K562 (cell line): ENCODE measurements around the gene FBXW2. TPM values are rescaled to one million over a fixed set of nuclear protein-coding genes. Genes with fewer than 3 reads are reported as not detected.

Experiments
- ASH1L ChIP-seq: fragments of 450-650 bp; IDR thresholded peaks from 2 replicates; pipeline ENCODE4 v1.6.1; 2018; ENCODE audit warnings: borderline replicate concordance, mild to moderate bottlenecking, low read depth; ENCODE audit not compliant: partially characterized antibody
- CHD2 ChIP-seq: IDR thresholded peaks from 2 replicates; pipeline ENCODE4 v1.6.1; 2011; ENCODE audit warnings: low read depth, low read length
- MCM3 ChIP-seq: fragments of 450-650 bp; IDR thresholded peaks from 2 replicates; pipeline ENCODE4 v1.6.1; 2016
- MLX ChIP-seq, 2 experiments: fragments of 450-650 bp in 1 of 2; sonication (generic) in 1 of 2; formaldehyde crosslinking; conservative IDR thresholded peaks; 2 replicates each; pipeline versions ENCODE4 v1.4.0 to v1.8.1; 2020 to 2022; ENCODE audit warnings: mild to moderate bottlenecking in 1 of 2, missing genetic modification reagents in 1 of 2
- MYC ChIP-seq, 2 experiments: fragments of 250-450 bp in 1 of 2; sonication (Bioruptor Pico) in 1 of 2; IDR thresholded peaks; 2 replicates each; pipeline versions ENCODE4 v1.5.1 to v1.6.1; 2012 to 2021; ENCODE audit warnings: low read depth in 2 of 2, borderline replicate concordance in 1 of 2, improper control_type of control experiment in 1 of 2, low read length in 1 of 2, mild to moderate bottlenecking in 1 of 2, moderate library complexity in 1 of 2
- NFATC3 ChIP-seq: fragments of 450-650 bp; IDR thresholded peaks from 2 replicates; pipeline ENCODE4 v1.6.1; 2017; ENCODE audit warnings: mild to moderate bottlenecking
- RAD51 ChIP-seq: fragments of 450-650 bp; IDR thresholded peaks from 2 replicates; pipeline ENCODE4 v1.7.1; 2016; ENCODE audit warnings: low read depth, mild to moderate bottlenecking, borderline replicate concordance
- REST ChIP-seq, 2 experiments: fragments of 450-650 bp; formaldehyde crosslinking in 1 of 2; IDR thresholded peaks; 2 replicates each; pipeline versions ENCODE4 v1.4.0 to v1.6.1; 2014 to 2020; ENCODE audit warnings: mild to moderate bottlenecking in 2 of 2, borderline replicate concordance in 1 of 2, low read depth in 1 of 2
- SIN3B ChIP-seq: fragments of 450-650 bp; IDR thresholded peaks from 2 replicates; pipeline ENCODE4 v1.6.1; 2017; ENCODE audit warnings: low read depth, mild to moderate bottlenecking, moderate library complexity
- SNIP1 ChIP-seq: fragments of 450-650 bp; IDR thresholded peaks from 2 replicates; pipeline ENCODE4 v1.7.1; 2017; ENCODE audit warnings: low read depth, mild to moderate bottlenecking
- SP2 ChIP-seq: IDR thresholded peaks from 2 replicates; pipeline ENCODE4 v1.6.1; 2011; ENCODE audit warnings: mild to moderate bottlenecking, low read depth, low read length, moderate library complexity; ENCODE audit not compliant: poor library complexity, severe bottlenecking; ENCODE audit errors: extremely low read depth
- TEAD1 ChIP-seq, 2 experiments: fragments of 450-650 bp in 1 of 2; sonication (generic) in 1 of 2; formaldehyde crosslinking; IDR thresholded peaks; 2 replicates each; pipeline versions ENCODE4 v1.4.0 to v1.8.0; 2020 to 2022; ENCODE audit warnings: mild to moderate bottlenecking in 2 of 2, missing genetic modification reagents in 1 of 2
- TFE3 ChIP-seq: fragments of 450-650 bp; formaldehyde crosslinking; IDR thresholded peaks from 2 replicates; pipeline ENCODE4 v1.4.0; 2020; ENCODE audit warnings: mild to moderate bottlenecking, mixed read lengths
- ZNF232 ChIP-seq: sonication (generic); formaldehyde crosslinking; IDR thresholded peaks from 2 replicates; pipeline ENCODE4 v1.8.0; 2022; ENCODE audit warnings: mild to moderate bottlenecking, missing genetic modification reagents
- ZNF431 ChIP-seq: sonication (generic); formaldehyde crosslinking; IDR thresholded peaks from 2 replicates; pipeline ENCODE4 v1.8.0; 2022; ENCODE audit warnings: mild to moderate bottlenecking, missing genetic modification reagents
- ZNF57 ChIP-seq: fragments of 450-650 bp; formaldehyde crosslinking; IDR thresholded peaks from 2 replicates; pipeline ENCODE4 v1.4.0; 2020; ENCODE audit warnings: mild to moderate bottlenecking, moderate library complexity
- polyA plus RNA-seq, 8 experiments: library from polyadenylated mRNA; depleted of rRNA in 4 of 8; stranded (reverse) in 5 of 8; unstranded in 3 of 8; fragments of >200 nt; fragmentation: Nextera tagmentation in 2 of 8; fragmentation: Illumina TruSeq in 1 of 8; extraction: Ambion mirVana in 2 of 8; extraction: Trizol in 1 of 8; gene quantifications; 2 replicates each; pipeline versions ENCODE4 v1.2.1 to v1.2.3, GENCODE V29; 2011 to 2014; ENCODE audit warnings: inconsistent platforms in 1 of 8, missing spikeins in 1 of 8
- total RNA-seq, 7 experiments: library from RNA; depleted of rRNA in 6 of 7; stranded (reverse); fragments of >200 nt in 6 of 7; fragmentation: Illumina TruSeq in 2 of 7; extraction: Trizol in 2 of 7; gene quantifications; 2 replicates each; pipeline versions ENCODE4 v1.2.1 to v1.2.3, GENCODE V29; 2011 to 2021; ENCODE audit warnings: low replicate concordance in 1 of 7

FBXW2 gene
- total and polyA plus RNA-seq, 9 of the 15 experiments (the other 6 are each of a cell fraction or from before 2014, with no cell fraction given), result 2.5 to 57.8 (median 28.1) TPM

GRCh38 chr9:120714088-120714845, 78.9 kb downstream of the FBXW2 start, which contains the start of gene MEGF9 (continued):
- TF ChIP-seq MLX (CRISPR knock-in tag; conservative IDR thresholded peaks at IDR 0.05), result no peak
- TF ChIP-seq SIN3B, result peak; percentile 29; the same call in 1 of the 2 replicates
- TF ChIP-seq MYC (IDR thresholded peaks at IDR 0.05; ENCODE audit: low read depth, low read length), result peak; percentile 35; the same call in 1 of the 2 replicates
- no peak for TF ChIP-seq MYC (CRISPR knock-in tag; IDR thresholded peaks at IDR 0.05; ENCODE audit: borderline replicate concordance, low read depth)
- peak; percentile 97 for TF ChIP-seq SNIP1
- TF ChIP-seq ZNF57 (CRISPR knock-in tag), result no peak
- TF ChIP-seq MCM3, result no peak
- peak; percentile 100 for TF ChIP-seq NFATC3
- TF ChIP-seq ZNF232, result no peak
- TF ChIP-seq SP2, result peak; percentile 75
- TF ChIP-seq ZNF431 (CRISPR knock-in tag), result peak; percentile 59
- peak; percentile 77 for TF ChIP-seq CHD2
- peak; percentile 94 for TF ChIP-seq RAD51
- TF ChIP-seq REST (IDR thresholded peaks at IDR 0.05; ENCODE audit: borderline replicate concordance), result peak; percentile 93
- peak; percentile 43; the same call in 1 of the 2 replicates for TF ChIP-seq REST (CRISPR knock-in tag; IDR thresholded peaks at IDR 0.05; ENCODE audit: low read depth)
- TF ChIP-seq ASH1L, result peak; percentile 68
- peak in 1 of 2 experiments; percentile 76; a peak in 1 of 4 replicates for TF ChIP-seq TEAD1 (CRISPR knock-in tag; IDR thresholded peaks at IDR 0.05)
- peak; percentile 94 for TF ChIP-seq TFE3 (CRISPR knock-in tag)
